GM19324 (cell line): ENCODE measurements around the gene ASAP2.

Experiments
- ATAC-seq: cut with Tn5 transposase; IDR thresholded peaks from one replicate; pipeline ENCODE4 v1.9.1; 2021; ENCODE audit warnings: mild to moderate bottlenecking, moderate library complexity; ENCODE audit not compliant: unreplicated experiment, low FRiP score

ASAP2 gene

DNA sequence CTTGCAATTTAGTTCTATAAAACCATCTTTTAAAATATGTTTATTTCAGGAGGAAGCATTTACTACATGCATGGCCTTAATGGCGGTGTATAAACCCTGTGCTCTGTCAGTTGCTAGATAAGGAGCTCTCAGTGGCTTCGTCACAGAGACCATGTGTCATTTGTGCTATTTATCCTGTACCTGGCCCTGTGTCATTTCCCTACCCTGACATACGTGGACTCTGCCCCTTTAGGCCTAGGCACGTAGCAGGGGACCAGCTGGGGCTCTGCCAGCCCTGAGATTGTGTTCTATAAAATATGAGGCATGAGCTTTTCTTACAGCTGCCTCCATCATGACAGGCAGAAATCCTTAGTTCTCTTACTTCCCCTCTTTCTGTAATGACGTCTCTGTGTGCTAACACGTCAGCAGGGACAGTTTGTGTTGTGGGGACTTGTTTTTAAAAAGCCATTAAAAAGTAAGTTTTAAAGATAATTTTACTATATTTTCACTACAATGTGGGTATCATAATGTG, 128.8 kb downstream of the ASAP2 start:
- ATAC-seq = no peak

GRCh38 chr2:9336241-9336575, 129.6 kb downstream of the ASAP2 start:
- no peak for ATAC-seq

DNA sequence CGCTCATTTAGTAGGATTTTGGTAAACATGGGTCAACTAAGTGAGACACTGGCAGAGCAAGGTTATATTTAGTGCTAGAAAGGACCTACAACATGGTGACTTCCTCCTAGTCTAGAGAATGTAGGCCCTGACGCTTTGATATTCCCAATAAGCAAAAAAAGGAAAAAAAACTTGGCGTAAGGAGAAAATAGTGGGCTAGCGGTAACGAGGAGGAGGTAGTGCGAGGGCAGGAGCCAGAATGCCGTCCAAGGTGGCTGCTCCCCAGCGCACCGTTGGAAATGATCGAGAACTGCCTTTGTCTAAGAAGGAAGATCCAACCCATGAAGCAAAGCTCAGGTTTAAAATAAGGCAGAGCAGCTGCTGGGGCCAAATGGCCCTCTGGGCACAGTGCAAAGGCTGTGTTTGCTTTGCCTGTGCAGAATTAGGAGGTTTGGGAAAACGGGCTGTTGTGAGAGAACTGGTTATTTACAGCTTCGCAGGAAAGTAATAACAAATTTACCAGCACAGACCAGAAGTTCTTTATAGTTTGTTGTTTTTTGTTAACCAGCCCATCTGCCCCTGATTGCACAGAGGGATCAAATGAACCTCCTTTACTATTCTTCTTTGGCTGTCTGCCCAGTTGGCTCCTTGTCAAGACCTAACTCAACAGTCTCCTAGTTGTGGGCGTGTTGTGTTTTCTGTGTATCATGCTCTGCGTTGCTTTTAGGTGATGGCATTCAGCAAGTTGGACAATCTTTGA, 130.1 kb downstream of the ASAP2 start:
- ATAC-seq = no peak

DNA sequence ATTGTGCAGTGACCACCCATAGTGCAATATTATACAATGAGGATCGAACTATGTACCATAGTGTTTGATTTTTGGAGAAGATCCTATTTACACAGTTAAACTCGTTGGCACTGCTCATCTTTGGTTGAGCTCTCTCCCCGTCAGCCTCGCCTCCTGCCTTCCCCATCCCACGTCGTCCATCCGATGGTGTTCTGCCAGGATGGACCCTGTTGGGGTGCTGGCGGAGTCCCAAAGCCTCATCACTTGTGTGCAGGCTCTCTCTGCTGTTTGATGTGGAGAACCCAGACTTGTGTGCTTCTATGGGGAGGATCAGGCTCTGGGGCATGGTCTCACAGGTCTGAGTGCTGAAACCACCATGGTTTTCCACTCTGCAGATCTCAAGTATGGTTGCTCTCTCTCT, 131.3 kb downstream of the ASAP2 start:
- no peak for ATAC-seq

- ATAC-seq = no peak
Measured at GRCh38 chr2:9341337-9341887, 134.8 kb downstream of the ASAP2 start.

DNA sequence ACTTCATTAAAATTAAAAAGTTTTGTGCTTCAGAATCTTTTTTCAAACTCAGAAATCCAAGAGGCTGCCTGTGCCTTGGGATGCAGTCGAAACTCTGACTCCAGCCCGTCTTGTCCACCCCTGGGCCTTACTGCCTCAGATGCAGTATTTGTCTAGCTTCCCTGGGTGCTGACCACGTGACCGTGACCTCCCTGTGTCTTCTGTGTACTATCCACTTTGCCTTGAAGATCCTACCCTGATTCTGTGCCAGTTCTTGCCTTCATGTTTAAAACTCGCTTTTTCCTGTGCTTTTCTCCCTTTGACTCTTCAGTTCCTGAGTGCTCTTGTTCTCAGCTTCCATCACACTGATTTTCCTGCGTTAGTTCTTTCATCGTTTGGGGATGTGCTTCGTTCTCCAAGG, 136.0 kb downstream of the ASAP2 start:
- no peak for ATAC-seq

- ATAC-seq = no peak
Measured at GRCh38 chr2:9343524-9343923, 136.9 kb downstream of the ASAP2 start.

DNA sequence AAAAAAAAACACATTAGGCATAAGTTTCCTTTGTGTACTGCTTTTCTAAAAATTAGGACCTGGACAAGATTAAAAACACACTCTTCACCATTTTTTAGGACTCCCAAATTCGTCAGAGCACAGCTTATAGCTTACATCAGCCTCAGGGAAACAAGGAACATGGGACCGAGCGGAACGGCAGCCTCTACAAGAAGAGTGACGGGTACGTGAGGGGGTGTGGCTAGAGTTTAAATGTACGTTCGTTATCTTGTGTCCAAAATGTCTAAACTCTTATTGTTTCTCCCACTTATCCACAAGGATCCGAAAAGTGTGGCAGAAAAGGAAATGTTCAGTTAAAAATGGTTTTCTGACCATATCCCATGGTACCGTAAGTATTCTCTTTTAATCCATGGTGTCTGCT, 137.8 kb downstream of the ASAP2 start:
- ATAC-seq = no peak

GRCh38 chr2:9345343-9345742, 138.7 kb downstream of the ASAP2 start:
- ATAC-seq = no peak

DNA sequence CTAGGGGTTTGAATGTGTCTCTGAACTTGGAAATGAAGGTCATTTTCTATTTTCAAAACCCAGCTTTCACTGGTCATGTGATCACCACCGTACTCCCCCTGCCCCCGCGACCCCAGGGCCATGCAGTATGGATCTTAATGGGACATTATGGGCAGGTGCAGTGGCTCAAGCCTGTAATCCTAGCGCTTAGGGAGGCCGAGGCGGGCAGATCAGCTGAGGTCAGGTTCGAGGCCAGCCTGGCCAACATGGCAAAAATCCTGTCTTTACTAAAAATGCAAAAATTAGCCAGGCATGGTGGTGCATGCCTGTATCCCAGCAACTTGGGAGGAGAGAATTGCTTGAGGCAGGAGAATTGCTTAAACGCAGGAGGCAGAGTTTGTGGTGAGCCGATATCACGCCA, 139.4 kb downstream of the ASAP2 start:
- ATAC-seq = no peak

DNA sequence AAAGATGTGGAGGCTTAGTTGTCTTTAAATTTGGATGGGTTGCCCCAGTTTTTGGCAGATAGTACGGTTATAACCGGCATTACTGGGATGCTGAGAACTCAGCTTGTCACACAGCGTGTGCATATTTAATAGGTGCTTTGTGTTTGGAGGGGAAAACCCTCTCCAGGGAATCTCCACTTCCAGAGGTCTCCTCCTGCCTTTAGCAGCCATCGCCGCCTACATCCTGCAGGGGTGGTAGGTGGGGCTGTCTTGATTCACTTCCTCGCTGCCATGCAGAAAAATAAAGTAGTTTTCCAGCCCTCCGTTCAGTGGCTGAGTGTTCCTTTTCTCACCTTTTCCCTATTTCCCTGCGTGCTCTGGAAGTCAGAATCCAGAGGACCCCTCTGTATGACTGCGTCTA, 140.3 kb downstream of the ASAP2 start:
- no peak for ATAC-seq

DNA sequence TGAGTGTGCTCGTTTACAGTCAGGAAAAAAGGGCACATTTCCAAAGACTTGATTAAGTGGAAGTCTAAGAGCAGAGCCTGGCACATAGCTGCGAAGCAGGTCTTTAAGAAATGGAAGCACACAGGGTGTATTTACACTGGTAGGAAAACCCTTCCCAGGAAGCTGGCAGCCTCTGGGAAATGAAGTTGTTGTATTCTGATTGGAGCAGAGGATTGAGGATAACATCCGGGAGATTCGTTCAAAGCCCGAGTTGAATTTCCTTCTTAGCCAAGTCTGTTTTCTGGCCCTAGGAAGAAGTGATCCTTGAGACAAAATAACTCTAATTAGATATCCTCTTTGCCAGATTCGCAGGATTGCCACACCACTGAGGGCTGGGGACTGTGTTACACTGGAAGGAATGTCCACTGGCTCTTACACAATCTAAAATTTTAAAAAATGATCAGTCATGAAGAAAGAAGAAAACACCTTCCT, 140.8 kb downstream of the ASAP2 start:
- no peak for ATAC-seq

- ATAC-seq = no peak
Measured at GRCh38 chr2:9354318-9354717, 147.7 kb downstream of the ASAP2 start.

- ATAC-seq = no peak
Measured at GRCh38 chr2:9355270-9355669, 148.7 kb downstream of the ASAP2 start.

- no peak for ATAC-seq
Measured at GRCh38 chr2:9355716-9356115, 149.1 kb downstream of the ASAP2 start.

- ATAC-seq = no peak
Measured at GRCh38 chr2:9356261-9356660, 149.6 kb downstream of the ASAP2 start.

DNA sequence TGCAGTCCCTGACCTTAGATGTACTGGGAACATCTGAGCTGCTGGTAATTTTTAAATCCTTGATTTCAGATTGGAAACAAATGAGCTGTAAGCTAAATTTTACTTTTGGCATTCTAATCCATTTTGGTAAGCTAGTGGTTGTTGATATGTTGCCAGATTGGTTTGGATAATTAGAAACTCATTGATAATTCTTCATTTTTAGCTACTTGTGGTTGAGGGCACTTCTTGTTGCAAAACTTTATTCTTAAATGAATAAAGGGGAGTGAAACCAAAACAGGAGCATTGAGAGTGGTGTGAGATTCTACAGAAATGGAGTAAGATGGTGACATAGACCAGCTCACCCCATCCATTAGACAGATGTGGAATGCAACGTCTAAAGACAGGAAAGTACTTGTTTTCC, 152.2 kb downstream of the ASAP2 start:
- no peak for ATAC-seq

- ATAC-seq = no peak
Measured at GRCh38 chr2:9359463-9359862, 152.9 kb downstream of the ASAP2 start.

DNA sequence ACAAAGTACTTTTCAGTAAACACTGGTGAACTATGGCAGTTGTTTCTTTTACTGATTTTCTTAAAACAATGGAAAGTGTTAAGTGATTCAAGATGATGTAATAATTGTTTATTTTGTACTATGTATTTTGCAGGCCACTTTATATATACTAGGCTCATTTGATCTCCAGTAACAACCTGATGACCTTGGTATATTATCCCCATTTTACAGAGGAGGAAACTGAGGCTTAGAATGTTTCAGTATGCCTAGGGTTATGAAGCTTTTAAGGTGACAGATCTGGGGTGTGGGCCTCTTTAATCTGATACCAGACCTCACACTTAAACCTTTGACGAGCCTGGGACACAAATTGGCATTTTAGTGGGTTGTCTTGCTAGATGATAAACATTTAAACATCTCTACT, 153.5 kb downstream of the ASAP2 start:
- no peak for ATAC-seq

- no peak for ATAC-seq
Measured at GRCh38 chr2:9360701-9361100, 154.1 kb downstream of the ASAP2 start.

DNA sequence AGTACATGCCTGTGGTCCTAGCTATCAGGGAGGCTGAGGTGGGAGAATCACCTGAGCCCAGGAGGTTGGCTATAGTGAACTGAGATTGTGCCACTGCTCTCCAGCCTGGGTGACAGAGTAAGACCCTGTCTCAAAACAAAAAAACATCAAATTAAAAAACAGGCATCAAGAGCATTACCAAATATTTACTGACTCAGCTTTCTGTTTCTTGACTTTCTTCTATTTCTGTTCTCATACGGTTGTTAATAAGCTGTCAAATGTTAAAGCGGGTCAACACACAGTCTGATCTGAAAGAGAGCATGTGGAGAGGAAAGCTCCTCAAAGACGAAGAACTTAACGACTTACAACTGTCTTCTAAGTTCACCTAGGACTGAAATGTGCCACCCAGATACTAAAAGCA, 157.8 kb downstream of the ASAP2 start:
- ATAC-seq = no peak

DNA sequence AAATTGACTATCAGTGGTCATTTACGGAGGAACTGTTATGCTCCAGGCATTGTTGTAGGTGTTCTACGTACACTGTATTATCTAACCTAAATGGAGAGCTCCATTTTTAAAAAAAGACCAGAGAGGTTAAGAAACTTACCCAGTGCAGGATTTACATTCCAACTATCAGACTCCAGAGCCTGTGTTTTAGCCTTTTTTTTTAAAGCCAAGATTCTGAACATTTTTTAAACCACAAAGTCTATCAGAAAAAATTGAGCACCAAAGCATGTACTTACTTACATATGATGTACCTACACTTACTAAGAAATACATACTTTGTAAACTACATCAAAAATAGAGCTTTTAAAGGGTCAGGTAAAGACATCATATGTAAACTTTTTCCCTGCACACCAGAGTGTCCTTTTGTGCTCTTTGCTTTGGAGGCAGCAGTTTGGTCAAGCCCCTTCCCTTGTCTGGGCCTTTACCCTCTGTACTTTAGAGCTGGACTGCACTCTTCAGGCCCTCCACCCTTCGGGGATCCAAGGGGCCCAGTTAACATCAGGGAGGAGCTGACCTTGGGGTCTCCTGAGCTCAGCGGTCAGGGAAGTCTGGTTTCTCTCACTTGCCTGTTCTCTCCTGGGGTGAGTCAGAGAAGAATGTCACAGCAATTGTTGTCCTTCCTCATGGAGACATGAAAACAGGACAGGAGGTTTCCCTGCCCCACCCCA, 158.3 kb downstream of the ASAP2 start:
- no peak for ATAC-seq
